ENCODE results near the gene HDAC7.
"Not testable (repeated sequence)": the region's sequence is repeated elsewhere in the genome, so short reads cannot be mapped to it uniquely, and the experiment has no call there.

HDAC7 gene

GRCh38 chr12:47811581-47812484 lies 7.9 kb downstream of the HDAC7 start:
- DNase-seq, result no peak

GRCh38 chr12:47811072-47811396 lies 8.7 kb downstream of the HDAC7 start:
- DNase-seq, result no peak

GRCh38 chr12:47809518-47809917 lies 10.2 kb downstream of the HDAC7 start:
- DNase-seq, result not testable (repeated sequence)

- DNase-seq, result no peak
Observed at GRCh38 chr12:47808574-47809365, 10.9 kb downstream of the HDAC7 start.

- DNase-seq, result no peak
Observed at GRCh38 chr12:47808050-47808449, 11.7 kb downstream of the HDAC7 start.

GRCh38 chr12:47807338-47807737 lies 12.4 kb downstream of the HDAC7 start:
- no peak for DNase-seq

GRCh38 chr12:47805417-47805816 lies 14.3 kb downstream of the HDAC7 start:
- DNase-seq, result no peak

- DNase-seq, result no peak
Observed at GRCh38 chr12:47804171-47804570, 15.5 kb downstream of the HDAC7 start.

GRCh38 chr12:47803191-47803875 lies 16.4 kb downstream of the HDAC7 start:
- no peak for DNase-seq

- no peak for DNase-seq
Observed at GRCh38 chr12:47802312-47802711, 17.4 kb downstream of the HDAC7 start.

- no peak for DNase-seq
Observed at GRCh38 chr12:47801904-47802246, 17.8 kb downstream of the HDAC7 start.

GRCh38 chr12:47801170-47801903 lies 18.4 kb downstream of the HDAC7 start:
- DNase-seq, result no peak

GRCh38 chr12:47800582-47800981 lies 19.1 kb downstream of the HDAC7 start:
- DNase-seq, result no peak

GRCh38 chr12:47799357-47799955 lies 20.2 kb downstream of the HDAC7 start:
- DNase-seq, result no peak

GRCh38 chr12:47798382-47798948 lies 21.2 kb downstream of the HDAC7 start:
- no peak for DNase-seq

- DNase-seq, result no peak
Observed at GRCh38 chr12:47797441-47797840, 22.3 kb downstream of the HDAC7 start.

- no peak for DNase-seq
Observed at GRCh38 chr12:47795814-47796411, 23.8 kb downstream of the HDAC7 start.

- DNase-seq, result no peak
Observed at GRCh38 chr12:47795121-47795813, 24.4 kb downstream of the HDAC7 start.

GRCh38 chr12:47794679-47795078 lies 25.0 kb downstream of the HDAC7 start:
- DNase-seq, result no peak

- no peak for DNase-seq
Observed at GRCh38 chr12:47793015-47793681, 26.6 kb downstream of the HDAC7 start.

- no peak for DNase-seq
Observed at GRCh38 chr12:47791874-47792273, 27.8 kb downstream of the HDAC7 start.
